SK-N-MC (cell line): Measurements from ENCODE around the gene ICOS.

ENCODE experiments used
- DNase-seq: peaks from one replicate; pipeline ENCODE4 v3.0.0-alpha.2; 2011; ENCODE audit warnings: low read depth, low spot score
- H3K27ac ChIP-seq: fragments of 200-600 bp; sonication (generic); 2 replicates; pipeline ENCODE4 v1.5.1; 2016; ENCODE audit warnings: mixed run types
- H3K36me3 ChIP-seq: fragments of 200-600 bp; sonication (generic); 2 replicates; pipeline ENCODE4 v1.6.1; 2017; ENCODE audit warnings: antibody characterized with exemption, low read length, mixed read lengths; ENCODE audit not compliant: insufficient read depth
- H3K4me3 ChIP-seq: fragments of 200-600 bp; sonication (generic); 2 replicates; pipeline ENCODE4 v1.5.1; 2016
- H3K9ac ChIP-seq: fragments of 200-600 bp; sonication (generic); 2 replicates; pipeline ENCODE4 v1.8.0; 2017; ENCODE audit warnings: mixed run types, mixed read lengths; ENCODE audit not compliant: insufficient read length
- H3K9me3 ChIP-seq: fragments of 200-600 bp; sonication (generic); 2 replicates; pipeline ENCODE4 v1.6.1; 2017; ENCODE audit warnings: low read depth, mild to moderate bottlenecking, antibody characterized with exemption, low read length, moderate library complexity, mixed read lengths
- EZH2 ChIP-seq: fragments of 200-600 bp; sonication (generic); IDR thresholded peaks from one replicate; pipeline ENCODE4 v1.6.1; 2017; ENCODE audit warnings: antibody characterized with exemption
- FOXP2 ChIP-seq: optimal IDR thresholded peaks from 2 replicates; pipeline ENCODE3; 2011; ENCODE audit warnings: mild to moderate bottlenecking, moderate library complexity; ENCODE audit not compliant: insufficient read depth; ENCODE audit errors: extremely low read length, control extremely low read depth
- POLR2AphosphoS5 ChIP-seq: IDR thresholded peaks from 2 replicates; pipeline ENCODE4 v1.6.1; 2012; ENCODE audit warnings: mild to moderate bottlenecking, low read depth, low read length, borderline replicate concordance

The ICOS gene

GRCh38 chr2:203909974-203910373 is 26.6 kb upstream of the ICOS start:
- H3K27ac ChIP-seq, result no peak overlapping the region
- H3K9ac ChIP-seq, result peak overlapping the region; percentile 52
- TF ChIP-seq FOXP2 (no peak), POLR2AphosphoS5 (no peak), EZH2 (no peak)
- no peaks in the 10 kb centered on the region for H3K9me3 ChIP-seq
- DNase-seq, result no peak
- H3K36me3 ChIP-seq, result no peaks in the 10 kb centered on the region
- H3K4me3 ChIP-seq, result peak overlapping the region; percentile 23; the same call in 1 of the 2 replicates

GRCh38 chr2:203913947-203914346 is 22.6 kb upstream of the ICOS start:
- no peak overlapping the region for H3K9ac ChIP-seq
- H3K27ac ChIP-seq, result no peak overlapping the region
- H3K4me3 ChIP-seq, result no peak overlapping the region
- TF ChIP-seq POLR2AphosphoS5, result no peak
- TF ChIP-seq EZH2, result no peak
- TF ChIP-seq FOXP2, result no peak
- H3K9me3 ChIP-seq, result no peaks in the 10 kb centered on the region
- no peak for DNase-seq
- H3K36me3 ChIP-seq, result no peaks in the 10 kb centered on the region

- Histone ChIP-seq H3K4me3 (no peak overlapping the region), H3K9me3 (no peaks in the 10 kb centered on the region), H3K9ac (no peak overlapping the region), H3K36me3 (no peaks in the 10 kb centered on the region), H3K27ac (no peak overlapping the region)
- no peak for DNase-seq
- TF ChIP-seq EZH2 (no peak), FOXP2 (no peak), POLR2AphosphoS5 (no peak)
Measured at GRCh38 chr2:203914546-203915182, 21.9 kb upstream of the ICOS start.

- no peaks in the 10 kb centered on the region for H3K36me3 ChIP-seq
- H3K9me3 ChIP-seq, result no peaks in the 10 kb centered on the region
- no peak overlapping the region for H3K9ac ChIP-seq
- DNase-seq, result no peak
- no peak overlapping the region for H3K27ac ChIP-seq
- TF ChIP-seq POLR2AphosphoS5 (no peak), EZH2 (no peak), FOXP2 (no peak)
- H3K4me3 ChIP-seq, result no peak overlapping the region
Measured at GRCh38 chr2:203915256-203915655, 21.3 kb upstream of the ICOS start.

GRCh38 chr2:203916756-203917155 is 19.8 kb upstream of the ICOS start:
- Histone ChIP-seq H3K27ac (no peak overlapping the region), H3K9me3 (no peaks in the 10 kb centered on the region), H3K9ac (no peak overlapping the region), H3K4me3 (no peak overlapping the region), H3K36me3 (no peaks in the 10 kb centered on the region)
- no peak for DNase-seq
- TF ChIP-seq EZH2 (no peak), FOXP2 (no peak), POLR2AphosphoS5 (no peak)

GRCh38 chr2:203918264-203918663 is 18.3 kb upstream of the ICOS start:
- TF ChIP-seq EZH2 (no peak), POLR2AphosphoS5 (no peak), FOXP2 (no peak)
- no peaks in the 10 kb centered on the region for H3K36me3 ChIP-seq
- no peak overlapping the region for H3K27ac ChIP-seq
- H3K9me3 ChIP-seq, result no peaks in the 10 kb centered on the region
- no peak overlapping the region for H3K4me3 ChIP-seq
- DNase-seq, result no peak
- H3K9ac ChIP-seq, result no peak overlapping the region

GRCh38 chr2:203918839-203919238 is 17.7 kb upstream of the ICOS start:
- TF ChIP-seq EZH2 (no peak), FOXP2 (no peak), POLR2AphosphoS5 (no peak)

GRCh38 chr2:203925512-203926158 is 10.9 kb upstream of the ICOS start:
- TF ChIP-seq POLR2AphosphoS5, result no peak
- TF ChIP-seq EZH2, result no peak
- no peak for TF ChIP-seq FOXP2
- no peaks in the 10 kb centered on the region for H3K36me3 ChIP-seq
- H3K9me3 ChIP-seq, result no peaks in the 10 kb centered on the region
- no peak overlapping the region for H3K9ac ChIP-seq
- DNase-seq, result no peak
- H3K27ac ChIP-seq, result no peak overlapping the region
- H3K4me3 ChIP-seq, result no peak overlapping the region

More at GRCh38 chr2:203918839-203919238, 17.7 kb upstream of the ICOS start:
- Histone ChIP-seq H3K36me3 (no peaks in the 10 kb centered on the region), H3K9me3 (no peaks in the 10 kb centered on the region), H3K9ac (no peak overlapping the region), H3K27ac (no peak overlapping the region), H3K4me3 (no peak overlapping the region)
- DNase-seq, result no peak
